Measurements from ENCODE around the gene AASDH. TPM values are rescaled to one million over a fixed set of nuclear protein-coding genes. Genes with fewer than 3 reads are reported as not detected.

AASDH gene
- total RNA-seq, 1 donor from 2014 or later = 24.1 TPM

Other genes starting within 250 kb of the AASDH start
- gene PPAT, start 48.1 kb upstream of the AASDH start, total RNA-seq = 36.5 and 39.2 TPM in 2 replicates
- 62.7 and 137 TPM in 2 replicates for gene PAICS, start 48.8 kb upstream of the AASDH start, total RNA-seq
- gene SRP72, start 80.1 kb upstream of the AASDH start, total RNA-seq = 69.8 and 125 TPM in 2 replicates
- gene ARL9, start 118.3 kb upstream of the AASDH start, total RNA-seq = 0.40 and 0.69 TPM in 2 replicates

All from renal cortical epithelial cell (primary cell).